HG02588 (cell line): Measurements from ENCODE around the gene DCLK2.

Experiments
- ATAC-seq: cut with Tn5 transposase; IDR thresholded peaks from one replicate; pipeline ENCODE4 v1.9.1; 2021; ENCODE audit warnings: mild to moderate bottlenecking, moderate library complexity; ENCODE audit not compliant: unreplicated experiment

Gene DCLK2

DNA sequence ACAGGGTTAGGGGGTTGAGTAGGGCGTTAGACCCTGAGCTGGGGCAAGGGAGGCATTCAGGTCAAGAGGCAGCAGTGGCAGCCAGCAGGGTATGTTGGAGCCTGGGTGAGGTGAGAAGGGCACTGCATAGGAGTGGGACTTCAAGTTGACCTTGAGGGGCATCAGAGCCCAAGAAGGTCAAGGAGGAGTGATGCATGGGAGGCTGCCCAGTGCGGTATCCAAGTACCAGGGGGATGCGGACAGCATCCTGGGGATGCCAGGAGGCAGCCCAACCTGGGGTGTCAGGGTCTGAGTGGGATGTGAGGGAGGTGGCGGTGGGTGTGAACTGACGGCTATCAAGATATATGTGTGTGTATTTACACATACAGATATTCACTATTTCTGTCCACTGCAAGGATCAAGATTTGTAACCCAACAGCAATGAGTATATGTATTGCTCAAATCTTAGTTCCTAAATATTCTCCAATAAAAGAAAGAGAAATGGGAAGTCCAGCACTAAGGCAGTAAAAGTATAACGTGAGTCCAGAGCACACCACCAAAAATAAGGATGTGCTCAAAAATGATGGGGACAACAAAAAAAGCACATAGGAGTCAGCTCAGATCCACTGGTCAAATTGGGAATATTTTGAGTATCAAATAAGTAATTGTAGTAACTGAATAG lies 9.8 kb upstream of the DCLK2 start:
- no peak for ATAC-seq

DNA sequence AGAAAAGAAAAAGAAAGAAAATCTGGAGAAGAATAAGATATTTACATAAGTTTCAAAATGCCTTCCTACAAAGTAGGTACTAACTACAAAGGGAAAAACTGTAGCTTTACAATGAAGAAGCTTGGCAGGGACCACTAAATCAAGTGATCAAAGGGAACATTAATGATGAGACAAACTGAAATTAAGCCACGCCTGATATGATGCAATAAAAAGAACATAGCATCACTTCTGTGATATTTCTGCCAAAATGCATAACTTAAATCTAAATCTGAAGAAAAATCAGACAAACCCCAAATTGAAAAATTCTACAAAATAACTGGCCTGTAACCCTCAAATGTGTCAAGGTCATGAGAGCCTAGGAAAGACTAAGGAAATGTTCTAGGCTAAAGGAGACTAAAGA lies 8.9 kb upstream of the DCLK2 start:
- no peak for ATAC-seq

DNA sequence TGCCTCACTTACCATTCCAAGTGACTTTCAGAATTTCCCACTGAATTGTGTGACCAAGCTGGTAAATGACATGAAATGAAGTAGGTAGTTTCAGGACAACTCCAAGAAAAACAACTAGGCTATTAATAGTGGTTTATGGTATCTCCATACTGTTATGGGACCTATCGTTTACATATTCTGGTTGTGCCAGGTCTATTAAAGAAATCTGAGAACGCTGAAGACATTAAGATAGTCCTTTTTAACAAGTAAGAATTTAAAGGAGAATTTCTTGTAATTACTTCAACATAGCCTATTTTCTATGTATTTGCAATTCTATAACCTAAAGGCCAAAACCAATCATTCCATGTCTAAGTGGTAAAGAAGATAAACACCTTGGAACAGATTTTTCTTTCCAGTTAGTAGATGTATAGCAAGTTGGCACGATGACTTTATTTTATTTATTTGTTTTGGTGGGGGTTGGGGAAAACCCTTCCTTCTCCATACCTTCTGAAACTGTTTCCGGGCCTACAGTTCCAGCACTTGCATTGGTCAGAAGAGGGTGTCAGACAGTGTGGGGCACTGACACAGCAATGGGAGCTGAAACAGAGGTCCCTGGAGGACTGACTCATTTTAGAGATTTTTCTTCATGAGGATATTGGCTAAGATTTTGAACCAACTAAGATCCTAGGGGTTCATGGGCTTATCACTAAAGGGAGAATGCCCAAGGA lies 7.6 kb upstream of the DCLK2 start:
- no peak for ATAC-seq

DNA sequence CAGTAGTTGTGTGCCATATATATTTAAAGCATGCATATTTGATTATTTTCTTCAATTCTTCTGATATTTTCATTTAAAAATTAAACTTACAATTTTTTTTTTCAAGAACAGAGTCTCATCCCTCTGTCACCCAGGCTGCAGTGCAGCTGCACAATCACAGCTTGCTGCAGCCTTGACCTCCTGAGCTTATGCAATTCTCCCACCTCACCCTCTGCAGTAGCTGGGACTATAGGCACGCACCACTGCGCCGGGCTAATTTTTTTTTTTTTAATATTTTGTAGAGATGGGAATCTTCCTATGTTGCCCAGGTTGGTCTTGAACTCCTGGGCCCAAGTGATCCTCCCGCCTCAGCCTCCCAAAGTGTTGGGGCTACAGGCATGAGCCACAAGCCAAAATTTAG lies 5.8 kb upstream of the DCLK2 start:
- ATAC-seq, result no peak

DNA sequence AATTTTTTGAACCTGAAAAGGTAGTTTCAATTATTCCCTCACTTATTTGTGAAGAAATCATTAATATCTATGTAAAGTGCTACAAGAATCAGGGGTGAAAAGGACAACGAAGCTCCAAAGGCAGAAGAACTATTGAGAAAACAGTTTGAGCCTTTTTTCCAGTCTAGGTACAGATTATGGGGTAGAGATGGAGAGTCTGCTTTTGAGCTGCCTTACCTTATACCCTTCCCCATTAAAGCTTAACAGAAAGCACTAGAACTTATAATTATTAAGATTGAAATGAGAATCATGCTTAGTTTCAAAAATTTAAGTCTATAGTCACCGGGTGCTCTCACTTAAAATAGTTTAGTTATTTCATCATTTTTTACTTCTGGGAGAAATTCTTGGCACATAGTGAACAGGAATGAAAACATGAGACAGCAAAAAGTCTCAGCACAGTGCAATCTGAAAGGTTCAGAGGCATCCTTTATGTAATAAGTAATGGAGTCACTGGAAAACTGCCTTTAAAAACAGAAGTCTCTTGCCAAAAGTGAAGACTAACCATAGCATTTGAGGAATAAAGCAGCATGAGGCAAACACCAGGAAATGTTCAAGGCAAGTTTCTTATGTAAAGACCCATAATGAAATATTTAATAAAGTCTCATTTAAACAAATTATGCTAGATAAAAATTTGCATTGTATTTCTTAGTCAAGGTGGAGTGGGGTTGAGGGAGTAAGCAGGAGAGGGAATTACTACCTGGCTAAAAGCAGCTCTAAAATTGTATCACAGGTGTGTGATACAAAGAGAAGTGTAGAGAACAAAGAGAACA lies 5.1 kb upstream of the DCLK2 start:
- no peak for ATAC-seq

DNA sequence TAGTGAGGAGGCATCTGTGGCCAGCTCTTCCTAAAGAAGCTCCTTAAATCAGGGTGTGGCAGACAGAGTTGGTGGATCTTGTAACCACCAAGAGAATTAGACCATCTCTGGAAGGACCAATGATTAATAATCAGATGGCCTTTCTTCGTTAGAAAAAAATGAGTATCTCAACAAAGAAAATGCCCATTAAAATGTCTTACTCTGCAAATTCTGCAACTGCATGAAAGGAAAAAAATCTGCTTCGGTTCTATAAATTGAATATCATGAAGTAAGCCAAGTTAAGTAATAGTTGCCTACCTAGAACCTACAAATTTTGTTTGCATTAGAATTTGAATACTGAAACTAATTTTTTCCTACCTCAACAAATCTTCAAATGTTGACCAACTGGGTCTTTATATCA lies 4.2 kb upstream of the DCLK2 start:
- no peak for ATAC-seq

DNA sequence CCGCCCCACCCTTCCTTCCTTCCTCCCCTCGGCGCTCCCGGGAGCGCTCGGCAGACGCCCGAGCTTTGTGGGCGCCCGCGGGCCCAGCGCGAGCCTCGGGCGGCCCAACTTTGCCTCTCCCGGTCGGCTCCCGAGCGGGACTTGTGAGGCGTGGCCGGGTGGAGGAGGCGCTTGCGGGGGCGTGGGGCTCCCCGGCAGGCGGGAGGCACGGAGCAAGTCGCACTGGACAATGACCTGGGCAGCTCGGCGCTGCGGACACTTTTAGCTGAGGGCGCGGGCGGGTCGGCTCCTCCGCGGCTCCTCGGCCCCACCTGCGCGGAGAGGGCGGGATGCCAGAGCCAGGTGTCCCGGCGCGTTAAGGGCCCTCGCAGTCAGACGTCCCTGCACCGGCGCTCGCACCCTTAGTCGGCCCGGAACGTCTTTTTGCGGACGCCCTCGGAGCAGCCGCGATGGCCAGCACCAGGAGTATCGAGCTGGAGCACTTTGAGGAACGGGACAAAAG lies 385 bp downstream of the DCLK2 start:
- no peak for ATAC-seq

DNA sequence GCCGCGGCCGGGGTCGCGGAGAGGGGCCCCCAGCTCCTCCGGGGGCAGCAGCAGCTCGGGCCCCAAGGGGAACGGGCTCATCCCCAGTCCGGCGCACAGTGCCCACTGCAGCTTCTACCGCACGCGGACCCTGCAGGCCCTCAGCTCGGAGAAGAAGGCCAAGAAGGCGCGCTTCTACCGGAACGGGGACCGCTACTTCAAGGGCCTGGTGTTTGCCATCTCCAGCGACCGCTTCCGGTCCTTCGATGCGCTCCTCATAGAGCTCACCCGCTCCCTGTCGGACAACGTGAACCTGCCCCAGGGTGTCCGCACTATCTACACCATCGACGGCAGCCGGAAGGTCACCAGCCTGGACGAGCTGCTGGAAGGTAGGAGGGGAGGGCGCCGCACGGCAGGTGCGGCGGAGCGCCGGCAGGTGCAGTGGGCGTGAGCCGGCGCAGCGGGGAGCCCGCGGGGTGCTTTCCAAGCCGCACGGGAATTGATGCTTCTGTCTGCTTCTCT lies 886 bp downstream of the DCLK2 start:
- ATAC-seq, result peak; percentile 42

DNA sequence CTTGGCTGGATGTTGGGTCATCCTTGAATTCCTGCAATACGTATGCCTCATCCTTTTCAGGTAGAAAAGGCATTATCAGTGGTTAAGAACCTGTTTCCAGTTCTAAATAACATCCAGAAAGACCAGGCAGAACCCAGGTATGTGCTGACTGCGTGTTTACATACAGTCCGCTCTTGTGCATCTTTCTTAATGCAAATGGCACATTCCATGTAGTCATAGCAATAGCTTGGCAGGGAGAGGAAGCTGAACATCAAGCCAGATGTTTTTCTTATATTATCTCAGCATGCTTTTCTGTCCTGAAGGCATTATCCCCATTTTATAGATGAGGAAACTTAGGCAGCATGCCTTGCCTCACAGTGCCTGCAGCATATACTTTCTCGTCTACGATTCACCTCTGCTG lies 2.1 kb downstream of the DCLK2 start:
- ATAC-seq, result no peak

DNA sequence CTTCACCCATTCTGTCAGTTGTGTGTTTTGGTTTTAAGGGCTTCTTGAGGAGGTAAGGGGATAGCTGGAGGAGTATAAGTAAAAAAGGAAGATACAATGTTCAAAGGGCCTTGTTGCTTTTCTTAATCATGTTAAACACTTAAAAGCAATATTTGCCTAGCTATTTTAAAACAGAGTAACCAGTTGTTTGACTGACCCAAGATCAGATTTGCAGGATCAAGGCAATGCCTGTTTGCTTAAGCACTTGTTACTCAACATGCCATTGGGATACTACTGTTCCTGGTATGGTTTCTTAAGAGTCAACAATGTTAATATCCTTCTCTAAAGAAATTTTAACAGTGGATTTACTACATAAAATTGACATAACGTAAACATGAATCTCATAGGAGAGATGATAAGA lies 2.6 kb downstream of the DCLK2 start:
- ATAC-seq, result no peak

DNA sequence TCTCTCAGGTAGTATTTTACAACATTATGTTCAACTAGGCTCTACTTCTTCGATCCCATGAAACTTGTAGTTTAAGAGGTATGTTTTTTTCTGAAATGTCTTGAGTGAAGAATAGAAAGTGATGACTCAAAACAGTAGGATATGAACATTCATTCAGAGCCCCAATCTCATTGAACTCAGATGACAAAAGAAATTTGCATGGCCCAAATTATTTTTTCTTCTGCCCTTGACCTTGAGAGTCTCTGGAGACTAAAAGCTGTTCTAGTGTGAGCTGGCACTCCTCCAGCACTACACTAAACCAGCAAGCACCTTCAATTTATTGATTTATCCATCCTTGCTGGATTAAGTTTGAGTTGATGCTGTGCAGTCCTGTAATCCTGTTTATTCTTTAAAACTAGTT lies 4.0 kb downstream of the DCLK2 start:
- peak; percentile 63 for ATAC-seq

DNA sequence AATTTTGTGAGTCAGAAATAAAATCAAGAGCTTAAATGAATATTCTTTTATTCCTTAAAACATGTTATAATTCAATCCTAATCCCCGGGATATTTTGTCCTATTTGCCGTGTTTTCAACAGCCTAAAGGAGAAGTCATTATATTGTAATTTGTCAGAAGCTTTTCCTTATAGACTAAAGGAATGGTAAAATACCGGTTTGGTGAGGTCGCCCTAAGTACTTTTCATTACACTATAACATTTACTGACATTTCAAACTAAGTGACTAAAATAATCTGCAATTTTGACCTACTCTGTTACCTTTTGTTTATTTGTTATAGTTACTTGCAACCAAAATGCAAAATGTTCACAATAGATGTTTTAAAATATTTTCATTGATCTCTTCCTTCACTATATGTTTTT lies 8.8 kb downstream of the DCLK2 start:
- ATAC-seq, result no peak

DNA sequence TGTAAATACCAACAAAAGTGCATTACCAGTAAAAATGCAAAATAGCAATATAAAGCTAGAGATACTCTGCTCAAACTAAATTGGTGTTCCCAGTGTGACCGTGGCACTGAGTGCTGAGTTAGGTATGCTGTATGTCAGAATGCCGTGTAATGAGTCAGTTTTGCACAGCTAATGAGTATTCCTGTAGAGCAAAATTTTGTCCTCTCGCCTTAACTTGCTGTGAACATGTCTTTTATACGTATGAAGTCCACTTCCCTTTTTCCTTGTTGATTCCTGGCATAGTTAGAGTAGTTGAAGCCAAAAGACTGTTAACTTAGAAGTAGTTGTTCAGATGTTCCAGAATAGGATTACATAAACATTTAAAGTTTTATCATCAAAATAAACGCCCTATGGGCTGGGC lies 11.5 kb downstream of the DCLK2 start:
- no peak for ATAC-seq

DNA sequence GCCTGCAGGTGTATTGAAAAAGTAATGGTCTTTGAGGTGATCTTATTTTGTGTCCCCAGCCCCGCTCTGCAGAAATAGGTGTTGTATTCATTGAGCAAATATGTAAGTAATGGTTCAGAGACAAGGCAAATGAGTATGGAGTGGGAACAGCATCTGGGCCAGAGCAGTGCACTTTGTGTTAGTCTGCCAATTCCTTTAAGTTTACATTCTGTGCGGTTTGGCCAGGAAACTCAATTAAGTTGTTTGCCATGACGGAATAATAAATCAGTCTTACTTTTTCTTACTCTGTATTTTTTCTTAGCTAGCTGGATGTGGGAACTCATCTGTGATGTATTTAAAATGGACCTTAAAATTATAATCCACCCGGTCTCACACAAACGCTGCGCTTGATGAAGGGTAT lies 12.6 kb downstream of the DCLK2 start:
- no peak for ATAC-seq

DNA sequence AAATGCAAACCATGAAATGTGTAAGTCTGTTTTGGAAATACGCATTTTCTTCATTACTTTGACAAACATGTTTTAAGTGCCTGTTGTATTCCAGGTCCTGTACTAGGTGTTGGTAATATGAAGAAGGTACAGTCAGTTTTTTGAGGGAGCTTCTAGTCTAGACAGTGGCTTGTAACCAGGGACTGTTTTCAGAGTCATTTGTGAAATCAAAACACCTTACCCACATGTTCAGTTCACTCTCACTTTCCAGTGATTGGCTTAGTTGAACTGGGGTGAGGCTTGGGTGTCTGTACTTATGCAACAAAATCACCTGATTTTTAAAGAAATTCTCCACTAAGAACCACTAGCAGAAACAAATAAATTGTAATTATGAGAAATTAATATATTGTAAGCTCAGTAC lies 16.4 kb downstream of the DCLK2 start:
- no peak for ATAC-seq

DNA sequence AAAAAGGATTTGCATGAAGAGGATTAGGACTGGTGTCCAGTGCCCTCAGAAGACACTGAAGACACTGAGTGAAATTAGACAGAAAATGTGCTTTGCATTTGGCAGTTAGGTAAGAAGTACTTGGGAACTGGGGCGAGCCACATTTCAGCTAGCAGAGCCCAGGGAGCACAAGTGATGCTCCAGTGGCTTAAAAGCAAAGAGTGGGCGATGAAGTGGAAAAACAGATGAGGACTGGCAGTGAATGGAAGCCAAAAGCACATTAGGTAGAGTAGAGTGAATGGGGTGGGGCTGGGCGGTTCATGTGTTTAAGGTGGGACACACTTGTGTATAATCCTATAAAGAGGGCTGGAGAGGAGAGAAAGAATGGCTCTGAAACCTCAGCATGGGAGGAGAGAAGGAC lies 18.4 kb downstream of the DCLK2 start:
- no peak for ATAC-seq

DNA sequence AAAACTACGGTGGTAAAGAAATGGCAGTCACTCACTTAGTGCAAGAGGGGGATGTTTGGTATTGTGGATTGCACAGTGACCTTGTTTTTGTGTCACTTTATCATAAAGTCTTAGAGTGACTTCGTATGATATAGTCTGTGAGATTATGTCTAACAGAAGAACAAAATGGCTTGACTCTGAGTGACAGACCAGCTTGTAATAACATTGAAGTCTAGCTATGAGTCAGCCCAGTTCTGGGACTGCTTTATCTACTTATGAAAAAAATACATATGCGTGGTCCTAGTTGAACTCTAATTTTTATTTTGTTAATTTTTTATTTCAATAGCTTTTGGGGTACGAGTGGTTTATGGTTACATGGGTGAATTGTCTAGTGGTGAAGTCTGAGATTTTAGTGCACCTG lies 20.0 kb downstream of the DCLK2 start:
- no peak for ATAC-seq

DNA sequence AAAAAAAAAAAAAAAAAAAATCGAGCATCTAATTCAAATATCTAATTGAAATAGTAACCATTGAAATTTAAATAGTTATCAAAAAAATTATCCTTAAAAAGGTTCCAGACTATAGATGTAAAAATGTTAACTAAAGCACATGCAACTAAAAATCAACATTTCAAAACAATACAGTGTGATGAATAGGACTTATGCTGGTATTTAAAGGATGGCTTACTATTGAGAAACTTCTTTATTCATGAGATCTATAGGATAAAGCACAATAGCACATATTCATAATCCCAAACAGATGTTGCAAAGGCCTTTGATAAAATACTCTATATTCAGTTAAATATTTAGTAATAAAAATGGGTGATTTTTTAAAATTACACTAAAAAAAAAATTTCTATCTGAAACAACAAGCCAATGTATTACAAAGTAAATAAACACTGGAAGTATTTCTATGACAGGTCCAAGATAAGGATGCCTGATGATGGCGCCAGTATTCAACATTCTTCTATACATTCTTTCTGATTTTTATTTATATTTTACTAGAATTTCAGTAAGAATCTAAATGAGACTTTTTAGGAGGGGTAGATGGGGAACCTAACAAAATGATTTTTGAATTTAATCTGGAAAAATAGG lies 26.3 kb downstream of the DCLK2 start:
- ATAC-seq, result no peak

DNA sequence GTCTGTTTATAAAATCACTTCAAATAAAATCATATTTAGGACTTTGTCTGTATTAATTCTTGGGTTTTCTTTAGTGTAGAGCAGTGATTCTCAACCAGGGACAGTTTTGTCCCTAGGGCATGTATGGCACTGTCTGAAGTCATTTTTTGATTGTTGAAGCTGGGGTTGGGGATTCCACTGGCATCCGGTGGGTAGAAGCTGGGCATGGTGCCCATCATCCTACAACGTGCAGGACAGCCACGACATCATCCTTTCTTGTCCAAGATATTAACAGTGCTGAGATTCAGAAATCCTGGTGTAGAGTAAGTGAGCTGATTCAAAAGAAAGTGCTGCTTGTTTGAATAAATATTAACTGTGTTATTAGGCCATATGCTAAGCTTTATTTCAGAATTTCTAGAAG lies 28.6 kb downstream of the DCLK2 start:
- ATAC-seq, result no peak

DNA sequence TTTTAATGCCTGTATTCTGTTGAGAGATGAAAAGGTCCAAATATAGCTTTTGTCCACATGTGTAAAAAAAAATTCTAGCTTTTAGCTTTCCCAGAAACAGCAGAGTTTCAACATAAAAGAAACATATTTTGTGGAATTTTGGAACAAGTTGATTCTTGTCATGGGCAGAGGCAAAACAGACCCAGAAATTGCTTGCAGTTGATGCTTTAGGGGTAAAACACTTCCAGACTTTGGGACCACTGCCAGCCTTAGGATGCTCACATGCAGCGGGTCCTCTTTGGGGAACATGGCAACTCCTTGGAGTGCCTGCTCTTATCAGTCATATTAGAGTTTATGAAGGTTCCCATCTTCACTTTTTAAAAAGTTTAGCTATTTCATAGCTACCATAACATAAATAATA lies 30.4 kb downstream of the DCLK2 start:
- no peak for ATAC-seq

DNA sequence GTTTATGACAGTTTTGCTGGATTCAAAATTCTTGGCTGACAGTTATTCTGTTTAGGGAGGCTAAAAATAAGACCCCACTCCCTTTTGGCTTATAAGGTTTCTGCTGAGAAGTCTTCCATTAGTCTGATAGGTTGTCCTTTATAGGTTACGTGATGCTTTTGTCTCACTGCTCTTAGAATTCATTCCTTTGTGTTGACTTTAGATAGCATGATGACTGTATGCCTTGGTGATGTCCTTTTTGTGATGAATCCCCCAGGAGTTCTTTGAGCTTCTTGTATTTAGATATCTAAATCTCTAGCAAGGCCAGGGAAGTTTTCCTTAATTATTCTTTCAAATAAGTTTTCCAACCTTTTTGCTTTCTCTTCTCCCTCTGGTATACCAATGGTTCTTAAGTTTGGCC lies 36.4 kb downstream of the DCLK2 start:
- ATAC-seq, result no peak
